ENCODE data around the gene ZNF592.

The ZNF592 gene

GRCh38 chr15:84781495-84781894 is 33.1 kb downstream of the ZNF592 start:
- DNase-seq (ENCODE audit: low spot score), result no peak

DNA sequence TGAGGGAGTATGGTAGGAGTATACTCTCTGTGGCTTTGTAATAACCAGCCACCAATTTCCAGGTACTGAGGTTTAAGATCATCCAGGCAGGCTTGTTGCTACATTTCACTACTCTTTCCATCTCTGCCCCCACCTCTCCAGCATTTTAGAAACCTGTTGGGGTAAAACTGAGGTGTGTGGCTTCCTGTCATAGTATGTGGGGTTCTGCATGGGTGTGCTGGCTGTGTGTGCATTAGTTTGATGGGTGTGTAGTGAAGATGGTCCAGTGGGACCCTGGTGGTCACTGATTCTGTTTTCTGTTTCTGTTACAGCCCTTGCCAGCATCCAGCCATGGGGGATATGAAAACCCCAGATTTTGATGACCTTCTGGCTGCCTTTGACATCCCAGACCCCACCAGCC is 34.0 kb downstream of the ZNF592 start:
- DNase-seq (ENCODE audit: low spot score), result no peak

DNA sequence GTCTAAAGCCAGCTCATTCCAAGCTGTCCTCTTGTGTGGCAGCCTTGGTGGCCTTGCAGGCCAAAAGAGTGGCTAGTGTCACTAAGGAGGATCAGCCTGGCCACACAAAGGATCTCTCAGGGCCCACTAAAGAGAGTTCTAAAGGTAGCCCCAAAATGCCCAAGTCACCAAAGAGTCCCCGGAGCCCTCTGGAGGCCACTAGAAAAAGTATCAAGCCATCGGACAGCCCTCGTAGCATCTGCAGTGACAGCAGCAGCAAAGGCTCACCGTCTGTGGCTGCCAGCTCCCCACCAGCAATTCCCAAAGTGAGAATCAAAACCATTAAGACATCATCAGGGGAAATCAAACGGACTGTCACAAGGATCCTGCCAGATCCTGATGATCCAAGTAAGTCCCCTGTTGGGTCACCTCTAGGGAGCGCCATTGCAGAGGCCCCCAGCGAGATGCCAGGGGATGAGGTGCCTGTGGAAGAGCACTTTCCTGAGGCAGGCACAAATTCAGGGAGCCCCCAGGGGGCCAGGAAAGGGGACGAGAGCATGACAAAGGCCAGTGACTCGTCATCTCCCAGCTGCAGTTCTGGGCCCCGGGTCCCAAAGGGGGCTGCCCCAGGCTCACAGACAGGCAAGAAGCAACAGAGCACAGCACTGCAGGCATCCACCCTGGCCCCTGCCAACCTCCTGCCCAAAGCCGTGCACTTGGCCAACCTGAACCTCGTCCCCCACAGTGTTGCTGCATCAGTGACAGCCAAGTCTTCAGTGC is 35.3 kb downstream of the ZNF592 start:
- DNase-seq (ENCODE audit: low spot score), result no peak

DNA sequence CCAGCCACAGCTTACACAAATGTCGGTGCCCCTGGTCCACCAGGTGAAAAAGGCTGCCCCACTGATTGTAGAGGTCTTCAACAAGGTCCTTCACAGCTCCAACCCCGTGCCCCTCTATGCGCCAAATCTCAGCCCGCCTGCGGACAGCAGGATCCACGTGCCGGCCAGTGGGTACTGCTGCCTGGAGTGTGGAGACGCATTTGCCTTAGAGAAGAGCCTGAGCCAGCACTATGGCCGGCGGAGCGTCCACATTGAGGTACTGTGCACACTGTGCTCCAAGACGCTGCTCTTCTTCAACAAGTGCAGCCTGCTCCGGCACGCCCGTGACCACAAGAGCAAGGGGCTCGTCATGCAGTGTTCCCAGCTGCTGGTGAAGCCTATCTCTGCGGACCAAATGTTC is 35.9 kb downstream of the ZNF592 start:
- DNase-seq (ENCODE audit: low spot score), result no peak

GRCh38 chr15:84785053-84785452 is 36.7 kb downstream of the ZNF592 start:
- no peak for DNase-seq (ENCODE audit: low spot score)

DNA sequence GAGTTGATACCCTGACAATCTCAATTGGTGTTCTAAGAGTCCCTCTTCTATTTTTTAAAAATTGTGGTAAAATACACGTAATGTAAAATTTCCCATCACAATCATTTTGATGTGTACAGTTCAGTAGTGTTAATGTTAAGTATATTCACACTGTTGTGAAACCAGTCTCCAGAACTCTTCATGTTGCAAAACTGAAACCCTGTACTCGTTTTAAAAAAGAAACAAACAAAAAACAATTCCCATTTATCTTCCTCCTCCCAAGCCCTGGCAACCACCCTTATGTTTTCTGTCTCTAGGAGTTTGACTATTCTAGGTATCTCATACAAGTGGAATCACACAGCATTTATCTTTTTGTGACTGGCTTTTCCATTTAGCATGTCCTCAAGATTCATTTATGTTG is 40.1 kb downstream of the ZNF592 start:
- DNase-seq (ENCODE audit: low spot score), result no peak

GRCh38 chr15:84789762-84790161 is 41.4 kb downstream of the ZNF592 start:
- no peak for DNase-seq (ENCODE audit: low spot score)

- no peak for DNase-seq (ENCODE audit: low spot score)
Measured at GRCh38 chr15:84790676-84791075, 42.3 kb downstream of the ZNF592 start.

DNA sequence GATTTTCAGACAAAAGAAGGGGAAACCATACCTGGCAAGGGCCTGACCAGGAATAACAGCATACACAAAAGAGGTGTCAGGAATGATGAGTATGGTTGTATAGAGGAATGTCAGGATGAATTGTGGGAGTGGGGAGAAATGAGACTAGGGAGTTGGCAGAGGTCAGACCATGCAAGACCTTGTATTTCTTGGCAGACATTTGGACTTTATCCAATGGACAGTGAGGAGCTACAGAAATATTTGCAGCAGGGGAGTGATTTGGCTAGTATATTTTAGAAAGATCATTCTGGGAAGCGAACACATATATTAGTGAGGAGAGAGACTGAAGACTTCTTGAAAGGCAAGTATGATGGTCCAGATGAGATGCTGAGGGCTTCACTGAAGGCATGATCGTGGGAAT is 43.4 kb downstream of the ZNF592 start:
- no peak for DNase-seq (ENCODE audit: low spot score)

DNA sequence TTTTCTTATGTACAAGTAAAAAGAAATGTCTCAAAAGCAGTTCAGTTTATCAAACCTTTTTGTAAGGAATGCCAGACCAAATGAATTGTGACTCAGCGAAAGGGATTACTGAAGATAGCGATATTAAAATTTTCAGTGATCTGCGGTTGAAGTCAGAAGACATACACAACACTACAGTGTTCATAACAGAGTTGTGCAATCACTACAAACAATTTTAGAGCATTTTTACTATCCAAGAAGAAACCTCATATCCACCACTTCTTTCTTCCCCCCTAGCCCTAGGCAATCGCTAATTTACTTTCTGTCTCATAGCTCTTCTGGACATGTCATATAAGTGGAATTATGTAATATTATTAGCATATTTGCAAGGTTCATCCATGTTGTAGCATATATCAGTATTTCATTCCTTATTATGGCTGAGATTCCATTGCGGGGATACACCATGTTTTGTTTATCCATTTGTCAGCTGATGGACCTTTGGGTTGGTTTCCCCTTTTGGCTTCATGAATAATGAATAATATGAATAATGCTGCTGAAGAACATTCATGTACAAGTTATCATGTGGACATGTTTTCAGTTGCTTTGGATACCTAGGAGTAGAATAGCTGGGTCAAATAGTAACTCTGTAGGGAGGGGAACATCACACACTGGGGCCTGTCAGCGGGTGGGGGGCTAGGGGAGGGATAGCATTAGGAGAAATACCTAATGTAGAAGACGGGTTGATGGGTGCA is 45.2 kb downstream of the ZNF592 start:
- DNase-seq (ENCODE audit: low spot score), result no peak

- no peak for DNase-seq (ENCODE audit: low spot score)
Measured at GRCh38 chr15:84794162-84794547, 45.8 kb downstream of the ZNF592 start.

DNA sequence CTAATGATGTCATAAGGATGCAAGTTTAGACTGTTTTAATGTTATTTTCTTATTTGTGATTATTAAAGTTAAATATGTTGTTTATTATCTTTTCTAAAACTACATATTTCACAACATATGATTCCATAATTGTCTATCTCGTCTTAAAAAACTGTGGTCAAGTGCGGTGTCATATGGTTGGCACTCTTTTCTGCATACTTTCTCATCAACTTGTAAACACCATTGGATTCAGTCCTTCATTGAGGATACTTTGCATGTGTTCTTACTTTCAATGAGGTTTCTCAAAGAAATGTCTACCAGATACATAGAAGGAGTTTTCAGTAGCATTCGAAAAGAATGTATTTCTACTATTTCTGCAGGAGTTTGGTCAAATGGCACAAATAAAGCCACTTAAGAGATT is 46.8 kb downstream of the ZNF592 start:
- DNase-seq (ENCODE audit: low spot score), result no peak

DNA sequence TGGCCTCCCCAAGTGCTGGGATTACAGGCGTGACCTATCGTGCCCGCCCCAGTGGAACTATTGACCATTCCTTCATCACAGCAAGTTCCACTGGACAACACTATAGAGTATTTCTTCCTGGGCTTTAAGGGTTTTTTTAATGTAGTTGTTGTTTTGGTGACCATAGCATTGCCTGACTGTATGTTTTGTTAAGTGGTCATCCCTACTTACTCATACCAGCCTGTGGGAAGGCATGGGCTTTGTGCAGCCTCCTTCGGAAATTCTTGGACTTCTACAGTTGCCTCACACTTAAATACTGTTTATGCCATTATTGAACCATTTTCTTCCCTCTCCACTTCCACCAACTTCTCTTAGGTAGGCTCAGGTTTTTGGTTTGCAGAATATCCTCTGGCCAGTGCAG is 48.8 kb downstream of the ZNF592 start:
- no peak for DNase-seq (ENCODE audit: low spot score)

GRCh38 chr15:84797801-84798200 is 49.4 kb downstream of the ZNF592 start:
- no peak for DNase-seq (ENCODE audit: low spot score)

DNA sequence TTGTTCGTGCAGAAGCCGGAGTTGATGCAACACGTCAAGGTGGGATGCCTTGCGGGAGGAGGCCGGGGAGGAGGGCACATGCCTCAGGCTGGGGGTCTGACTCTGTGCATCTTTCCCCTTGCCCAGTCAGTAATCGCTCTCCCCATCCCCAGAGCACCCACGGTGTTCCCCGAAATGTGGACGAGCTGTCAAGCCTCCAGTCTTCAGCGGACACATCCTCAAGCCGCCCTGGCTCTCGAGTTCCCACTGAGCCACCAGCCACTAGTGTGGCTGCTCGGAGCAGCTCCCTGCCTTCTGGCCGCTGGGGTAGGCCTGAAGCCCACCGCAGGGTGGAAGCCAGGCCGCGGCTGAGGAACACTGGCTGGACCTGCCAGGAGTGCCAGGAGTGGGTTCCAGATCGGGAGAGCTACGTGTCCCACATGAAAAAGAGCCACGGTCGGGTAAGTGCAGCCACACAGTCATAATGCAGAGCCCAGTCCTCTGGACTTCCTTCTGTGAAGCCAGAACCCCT is 50.1 kb downstream of the ZNF592 start:
- DNase-seq (ENCODE audit: low spot score), result no peak

DNA sequence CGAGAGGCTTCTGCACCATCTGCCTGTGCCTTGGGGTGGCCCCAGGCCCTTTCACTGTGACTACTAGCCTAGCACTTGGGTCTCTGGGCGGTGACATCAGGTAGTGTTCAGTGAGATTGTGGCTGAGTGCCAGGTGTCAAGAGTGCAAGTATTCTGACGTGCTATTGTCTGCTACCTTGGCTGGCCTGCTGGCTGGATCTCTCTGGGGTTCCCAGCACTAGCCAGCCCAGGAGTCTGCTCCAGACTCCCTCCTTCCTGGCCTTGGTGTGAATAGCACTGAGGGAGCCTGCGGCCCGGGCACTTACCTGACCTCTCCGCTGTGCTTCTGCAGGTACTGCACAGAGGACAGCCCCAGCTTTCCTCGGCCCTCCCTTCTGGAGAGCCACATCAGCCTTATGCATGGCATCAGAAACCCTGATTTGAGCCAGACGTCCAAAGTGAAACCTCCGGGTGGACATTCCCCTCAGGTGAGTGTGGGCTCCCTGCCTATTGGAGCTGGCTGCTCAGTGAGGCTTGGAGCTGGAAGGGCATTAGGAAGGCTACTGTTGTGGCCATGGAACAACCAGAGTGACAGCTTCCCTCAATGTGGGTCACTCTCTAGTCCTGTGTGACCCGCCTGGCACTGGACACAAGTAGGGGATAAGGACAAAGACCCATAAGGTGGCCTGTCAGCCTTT is 51.3 kb downstream of the ZNF592 start:
- DNase-seq (ENCODE audit: low spot score), result no peak

DNA sequence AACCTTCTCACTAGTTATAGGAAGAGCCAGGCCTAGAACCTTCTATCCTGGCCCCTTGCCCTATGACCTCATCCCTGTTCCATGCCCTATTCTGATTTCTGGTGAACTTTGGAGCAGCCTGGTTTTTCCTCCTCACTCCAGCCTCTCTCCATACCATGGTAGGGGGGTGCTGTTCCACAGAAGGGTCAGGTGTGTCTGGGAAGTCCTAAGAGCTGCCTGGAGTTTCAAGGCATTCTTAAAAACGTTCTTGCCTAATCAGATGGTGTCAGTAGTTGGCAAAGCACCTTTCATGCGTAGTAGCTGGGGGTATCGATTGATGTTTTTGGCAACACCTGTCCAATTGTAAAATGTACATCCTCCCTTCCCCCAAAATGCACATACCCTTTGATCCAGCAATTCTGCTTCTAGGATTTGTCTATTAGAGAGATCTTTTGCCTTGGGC is 52.0 kb downstream of the ZNF592 start:
- DNase-seq (ENCODE audit: low spot score), result no peak

DNA sequence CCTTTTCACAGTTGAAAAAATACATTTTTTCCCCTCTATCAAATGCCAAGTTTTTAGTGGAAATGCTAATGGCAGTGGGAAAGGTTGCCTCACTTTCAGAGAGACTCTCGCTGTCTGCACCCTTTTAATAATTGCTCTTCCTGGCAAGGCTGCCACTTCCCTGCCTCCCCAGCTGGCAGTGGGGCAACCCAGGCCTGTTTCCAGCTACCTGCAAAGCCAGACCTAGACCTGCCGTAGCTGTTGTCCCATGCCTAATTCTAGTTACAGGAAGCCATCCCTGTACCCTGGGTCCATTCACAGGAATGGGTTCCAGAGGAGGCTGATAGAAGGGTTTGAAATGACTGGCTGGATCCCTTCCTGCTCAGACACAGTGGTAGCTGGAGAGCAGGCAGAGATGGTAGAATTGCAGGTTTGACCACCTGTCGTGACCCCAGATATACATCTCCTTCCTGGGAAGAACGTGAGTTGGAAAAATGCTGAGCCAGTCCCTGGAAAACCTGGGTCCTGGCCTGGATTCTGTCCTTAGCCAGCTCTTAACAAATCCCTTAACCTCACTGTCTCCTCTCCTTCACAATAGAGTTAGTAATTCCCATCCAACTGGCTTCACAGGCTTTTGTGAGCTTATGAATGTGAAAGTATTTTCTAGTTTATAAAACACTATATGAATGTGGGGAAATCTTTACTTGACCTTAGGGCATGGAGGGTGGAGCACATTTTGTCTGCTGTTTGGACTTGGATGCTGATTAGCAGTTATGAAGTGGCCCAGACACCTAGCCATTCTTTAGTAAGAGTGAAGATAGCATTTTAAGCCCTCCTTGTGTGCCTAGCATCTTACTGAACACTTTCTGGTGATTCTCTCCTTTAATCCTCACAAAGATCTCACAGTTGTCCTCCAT is 55.9 kb downstream of the ZNF592 start:
- no peak for DNase-seq (ENCODE audit: low spot score)

DNA sequence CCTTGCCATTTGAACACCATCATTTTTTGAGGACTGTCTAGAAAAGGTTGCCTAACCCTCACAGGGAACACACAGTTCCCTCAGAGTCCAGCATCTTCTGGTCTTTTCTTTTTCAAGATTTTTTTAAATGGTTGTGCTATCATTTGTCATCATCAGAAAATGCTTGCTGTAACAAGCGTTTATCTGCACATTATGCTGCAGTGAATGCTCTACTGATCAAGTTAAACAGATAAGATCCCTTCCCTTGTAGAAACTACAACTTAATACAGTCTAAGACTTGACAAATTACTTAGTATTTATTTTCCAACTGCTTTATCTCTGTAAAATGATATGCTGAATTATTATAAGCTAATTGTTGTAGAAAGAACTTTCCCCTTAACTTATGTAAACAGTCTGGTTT is 56.8 kb downstream of the ZNF592 start:
- DNase-seq (ENCODE audit: low spot score), result no peak

- no peak for DNase-seq (ENCODE audit: low spot score)
Measured at GRCh38 chr15:84807228-84807627, 58.8 kb downstream of the ZNF592 start.

DNA sequence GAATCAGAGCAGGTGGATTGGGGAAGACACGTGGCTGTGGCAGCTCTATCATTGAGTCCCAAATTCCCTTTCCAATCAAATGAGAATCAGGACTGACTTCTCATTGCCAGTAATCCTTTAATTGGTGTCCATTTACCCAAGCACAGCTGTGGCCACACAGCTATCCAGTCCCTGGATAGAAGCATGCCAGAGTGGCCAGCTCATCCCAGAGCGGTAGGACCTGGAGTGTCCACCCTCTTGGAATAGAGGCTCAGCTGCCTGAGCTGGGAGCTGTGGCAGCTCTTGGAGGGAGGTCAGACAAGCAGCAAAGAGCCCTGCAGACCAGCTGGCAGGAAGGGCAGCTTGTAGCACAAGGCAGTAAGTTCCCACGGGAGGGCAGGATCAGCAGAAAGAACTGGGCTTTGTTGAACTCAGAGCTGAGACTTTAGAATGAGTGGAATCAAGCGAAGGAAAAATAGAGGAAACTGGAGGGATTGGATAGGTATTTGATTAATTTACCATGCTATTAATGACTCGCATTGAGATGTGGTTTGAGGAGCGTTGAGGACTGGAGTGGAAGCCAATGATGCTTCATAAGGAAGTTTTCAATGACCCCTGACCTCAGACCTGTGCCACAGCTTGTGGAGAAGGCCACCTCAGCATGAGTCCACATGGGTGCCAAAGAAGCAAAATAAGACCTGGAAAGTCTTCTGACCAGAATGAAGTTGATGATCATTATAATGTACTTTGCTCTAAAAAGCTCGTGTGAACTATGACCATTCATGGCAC is 61.9 kb downstream of the ZNF592 start:
- no peak for DNase-seq (ENCODE audit: low spot score)

Data from pons (tissue), 1 donor.